MM.1S (cell line): ENCODE measurements around the gene CLCN7.

Source experiments
- DNase-seq: peaks from one replicate; pipeline ENCODE4 v3.0.0-alpha.2; 2015
- H2AFZ ChIP-seq: fragments of 300-600 bp; sonication (generic); 2 replicates; pipeline ENCODE4 v1.6.0; 2016; ENCODE audit warnings: antibody characterized with exemption, low read length
- H3F3A ChIP-seq: fragments of 300-600 bp; sonication (generic); 2 replicates; pipeline ENCODE4 v1.6.1; 2016; ENCODE audit warnings: mild to moderate bottlenecking, antibody characterized with exemption, low read length, moderate library complexity, mixed read lengths; ENCODE audit not compliant: insufficient read depth
- H3K27ac ChIP-seq: fragments of 300-600 bp; sonication (generic); 2 replicates; pipeline ENCODE4 v1.5.1; 2016; ENCODE audit warnings: mild to moderate bottlenecking, low read length
- H3K27me3 ChIP-seq: fragments of 300-600 bp; sonication (generic); replicated peaks from 2 replicates; pipeline ENCODE4 v1.6.0; 2016; ENCODE audit warnings: low read length; ENCODE audit not compliant: insufficient read depth
- H3K36me3 ChIP-seq: fragments of 300-600 bp; sonication (generic); replicated peaks from 2 replicates; pipeline ENCODE4 v1.6.1; 2016; ENCODE audit warnings: mild to moderate bottlenecking, low read length, mixed read lengths; ENCODE audit not compliant: insufficient read depth
- H3K4me1 ChIP-seq: fragments of 300-600 bp; sonication (generic); 2 replicates; pipeline ENCODE4 v1.6.1; 2016; ENCODE audit warnings: low read length, mixed read lengths
- H3K4me2 ChIP-seq: fragments of 300-600 bp; sonication (generic); 2 replicates; pipeline ENCODE4 v1.6.0; 2016; ENCODE audit warnings: low read depth, low read length
- H3K4me3 ChIP-seq: fragments of 300-600 bp; sonication (generic); 2 replicates; pipeline ENCODE4 v1.5.1; 2016; ENCODE audit warnings: low read length, mixed read lengths
- H3K79me2 ChIP-seq: fragments of 300-600 bp; sonication (generic); 2 replicates; pipeline ENCODE4 v1.6.1; 2016; ENCODE audit warnings: mixed run types, low read length, mixed read lengths
- H3K9ac ChIP-seq: fragments of 300-600 bp; sonication (generic); 2 replicates; pipeline ENCODE4 v1.6.1; 2016; ENCODE audit warnings: low read length, mixed read lengths
- H3K9me2 ChIP-seq: fragments of 300-600 bp; sonication (generic); replicated peaks from 2 replicates; pipeline ENCODE4 v1.6.1; 2016; ENCODE audit warnings: mild to moderate bottlenecking, low read length, mixed read lengths; ENCODE audit not compliant: insufficient read depth
- H3K9me3 ChIP-seq: fragments of 300-600 bp; sonication (generic); replicated peaks from 2 replicates; pipeline ENCODE4 v1.6.1; 2016; ENCODE audit warnings: mild to moderate bottlenecking, low read length, mixed read lengths; ENCODE audit not compliant: insufficient read depth
- H4K20me1 ChIP-seq: fragments of 300-600 bp; sonication (generic); 2 replicates; pipeline ENCODE4 v1.6.1; 2016; ENCODE audit warnings: mild to moderate bottlenecking, low read length, moderate library complexity, mixed read lengths; ENCODE audit not compliant: insufficient read depth
- CTCF ChIP-seq: fragments of 300-600 bp; sonication (generic); IDR thresholded peaks from 2 replicates; pipeline ENCODE4 v1.5.1; 2016; ENCODE audit warnings: antibody characterized with exemption, low read length, mixed read lengths
- EZH2 ChIP-seq: fragments of 300-600 bp; sonication (generic); optimal IDR thresholded peaks from 2 replicates; pipeline ENCODE3; 2017; ENCODE audit warnings: low read depth, mild to moderate bottlenecking, antibody characterized with exemption, low read length, mixed read lengths
- EZH2phosphoT487 ChIP-seq: fragments of 300-600 bp; sonication (generic); IDR thresholded peaks from 2 replicates; pipeline ENCODE4 v1.6.1; 2018; ENCODE audit warnings: antibody characterized with exemption, low read length

The CLCN7 gene

GRCh38 chr16:1438229-1439057, 36.4 kb downstream of the CLCN7 start:
- H4K20me1 ChIP-seq: no peaks in the 10 kb centered on the region
- TF ChIP-seq CTCF: no peak
- H2AFZ ChIP-seq: no peak overlapping the region
- no peak overlapping the region for H3K4me2 ChIP-seq
- H3K27ac ChIP-seq: no peak overlapping the region
- no peaks in the 10 kb centered on the region for H3K79me2 ChIP-seq
- H3K36me3 ChIP-seq: no peaks in the 10 kb centered on the region
- H3K4me1 ChIP-seq: no peaks in the 10 kb centered on the region
- no peak overlapping the region for H3K9ac ChIP-seq
- peaks cover 63% of the 10 kb centered on the region for H3K27me3 ChIP-seq
- no peaks in the 10 kb centered on the region for H3F3A ChIP-seq
- H3K4me3 ChIP-seq: no peak overlapping the region
- no peak for DNase-seq
- H3K9me3 ChIP-seq: no peaks in the 10 kb centered on the region
- H3K9me2 ChIP-seq: no peaks in the 10 kb centered on the region

GRCh38 chr16:1437606-1438005, 37.2 kb downstream of the CLCN7 start:
- no peaks in the 10 kb centered on the region for H4K20me1 ChIP-seq
- no peak overlapping the region for H3K9ac ChIP-seq
- no peaks in the 10 kb centered on the region for H3K9me3 ChIP-seq
- no peaks in the 10 kb centered on the region for H3F3A ChIP-seq
- H3K4me3 ChIP-seq: no peak overlapping the region
- H3K79me2 ChIP-seq: no peaks in the 10 kb centered on the region
- no peak overlapping the region for H2AFZ ChIP-seq
- peaks cover 71% of the 10 kb centered on the region for H3K27me3 ChIP-seq
- no peaks in the 10 kb centered on the region for H3K9me2 ChIP-seq
- DNase-seq: no peak
- no peaks in the 10 kb centered on the region for H3K4me1 ChIP-seq
- H3K36me3 ChIP-seq: no peaks in the 10 kb centered on the region
- H3K4me2 ChIP-seq: no peak overlapping the region
- TF ChIP-seq EZH2: no peak
- no peak for TF ChIP-seq EZH2phosphoT487
- TF ChIP-seq CTCF: no peak
- no peak overlapping the region for H3K27ac ChIP-seq

GRCh38 chr16:1436731-1437355, 38.0 kb downstream of the CLCN7 start:
- H3K79me2 ChIP-seq: no peaks in the 10 kb centered on the region
- no peaks in the 10 kb centered on the region for H3F3A ChIP-seq
- DNase-seq: no peak
- no peak overlapping the region for H3K27ac ChIP-seq
- H3K4me1 ChIP-seq: no peaks in the 10 kb centered on the region
- no peaks in the 10 kb centered on the region for H3K9me3 ChIP-seq
- no peak overlapping the region for H3K4me2 ChIP-seq
- no peaks in the 10 kb centered on the region for H3K36me3 ChIP-seq
- no peak overlapping the region for H3K9ac ChIP-seq
- H3K27me3 ChIP-seq: peaks cover 79% of the 10 kb centered on the region
- H2AFZ ChIP-seq: no peak overlapping the region
- no peaks in the 10 kb centered on the region for H4K20me1 ChIP-seq
- no peak overlapping the region for H3K4me3 ChIP-seq
- no peak for TF ChIP-seq EZH2phosphoT487
- no peak for TF ChIP-seq EZH2
- TF ChIP-seq CTCF: no peak
- H3K9me2 ChIP-seq: no peaks in the 10 kb centered on the region
